T-cell (primary cell): Measurements from ENCODE around the gene CDC45. TPM values are rescaled to one million over a fixed set of nuclear protein-coding genes. Genes with fewer than 3 reads are reported as not detected.
"Not testable (repeated sequence)": the region's sequence is repeated elsewhere in the genome, so short reads cannot be mapped to it uniquely, and the experiment has no call there.

Experiments used
- ATAC-seq, 4 experiments: fragments of 200-7000 bp in 3 of 4; fragments of 150-1000 bp in 1 of 4; cut with Tn5 transposase; replicated peaks in 1 of 4; 1 replicate in 3 of 4; 2 replicates in 1 of 4; pipeline ENCODE4 v1.10.0; 2021; ENCODE audit warnings: moderate library complexity in 3 of 4, mild to moderate bottlenecking in 2 of 4, moderate number of reproducible peaks in 1 of 4
- CTCF ChIA-PET, 2 donors: fragments of 300-600 bp; sonication (Branson Sonifier 250); formaldehyde crosslinking; loops; one replicate each; lab custom pipeline; 2022; ENCODE audit warnings: antibody characterized with exemption in 2 of 2; lab: Charles Lee
- POLR2A ChIA-PET, 2 donors: fragments of 300-600 bp; sonication (Branson Sonifier 250); formaldehyde crosslinking; loops; one replicate each; lab custom pipeline; 2022; ENCODE audit warnings: antibody characterized with exemption in 2 of 2; lab: Charles Lee
- DNase-seq, 35 experiments: peaks; one replicate each; pipeline versions ENCODE4 v3.0.0 to v3.0.0-alpha.2; 2013 to 2023
- H3K27ac ChIP-seq: one replicate; pipeline ENCODE4 v1.5.1; 2013; ENCODE audit warnings: low read length
- H3K27me3 ChIP-seq, 2 experiments: replicated peaks in 1 of 2; 1 replicate in 1 of 2; 2 replicates in 1 of 2; pipeline versions ENCODE4 v1.6.1 to v1.7.0; 2013; ENCODE audit warnings: low read length in 1 of 2, mixed read lengths in 1 of 2; ENCODE audit not compliant: control insufficient read depth in 2 of 2, insufficient read depth in 2 of 2; ENCODE audit errors: extremely low read depth in 1 of 2
- H3K36me3 ChIP-seq, 2 donors: 1 replicate in 1 of 2; 2 replicates in 1 of 2; pipeline versions ENCODE4 v1.6.1 to v1.7.0; 2013; ENCODE audit warnings: low read length in 1 of 2; ENCODE audit not compliant: control insufficient read depth in 2 of 2, insufficient read depth in 1 of 2; ENCODE audit errors: extremely low read depth in 1 of 2
- H3K4me1 ChIP-seq, 2 experiments: 1 replicate in 1 of 2; 2 replicates in 1 of 2; pipeline versions ENCODE4 v1.6.1 to v1.7.0; 2013; ENCODE audit warnings: low read length in 2 of 2, mixed read lengths in 1 of 2; ENCODE audit not compliant: insufficient read depth in 2 of 2, control insufficient read depth in 1 of 2; ENCODE audit errors: extremely low read depth in 1 of 2
- H3K4me3 ChIP-seq, 2 donors: 1 replicate in 1 of 2; 2 replicates in 1 of 2; pipeline versions ENCODE4 v1.5.1 to v1.7.0; 2013; ENCODE audit warnings: mild to moderate bottlenecking in 2 of 2, low read length in 1 of 2, moderate library complexity in 1 of 2; ENCODE audit not compliant: control insufficient read depth in 1 of 2; ENCODE audit errors: extremely low read depth in 1 of 2
- H3K9me3 ChIP-seq: 2 replicates; pipeline ENCODE4 v1.7.0; 2013
- H3K27ac Mint-ChIP-seq, 2 donors: one replicate each; pipeline ENCODE4 v1.8.0; 2020 to 2021; ENCODE audit warnings: mild to moderate bottlenecking in 2 of 2, mixed read lengths in 2 of 2
- H3K27me3 Mint-ChIP-seq, 2 donors: one replicate each; pipeline ENCODE4 v1.8.0; 2021 to 2022; ENCODE audit warnings: mixed read lengths in 2 of 2
- H3K36me3 Mint-ChIP-seq: one replicate; pipeline ENCODE4 v1.8.0; 2021; ENCODE audit warnings: mixed read lengths
- H3K4me1 Mint-ChIP-seq, 3 donors: one replicate each; pipeline ENCODE4 v1.8.0; 2020 to 2022; ENCODE audit warnings: mixed read lengths in 3 of 3, mild to moderate bottlenecking in 1 of 3
- H3K4me3 Mint-ChIP-seq, 3 donors: one replicate each; pipeline ENCODE4 v1.8.0; 2020 to 2022; ENCODE audit warnings: mild to moderate bottlenecking in 3 of 3, mixed read lengths in 3 of 3, moderate library complexity in 3 of 3
- H3K9me3 Mint-ChIP-seq, 3 donors: one replicate each; pipeline ENCODE4 v1.8.0; 2020 to 2022; ENCODE audit warnings: mixed read lengths in 3 of 3
- WGBS: methylation state at CpG from one replicate; pipeline ENCODE4 v1.1.5; 2013; ENCODE audit warnings: missing lambda C conversion rate; ENCODE audit not compliant: insufficient coverage; 5-methylcytosine and 5-hydroxymethylcytosine counted together
- total RNA-seq, 35 experiments: library from RNA in 6 of 35; stranded (reverse) in 6 of 35; fragments of 120-200 nt in 1 of 35; gene quantifications; one replicate each; pipeline versions ENCODE4 v1.2.1 to v1.2.4 and lab custom pipeline; 2013 to 2026

The CDC45 gene
- total RNA-seq, 5 donors from 2014 or later (not counting 1 experiment from before 2014, with no cell fraction given), result 0.56 to 2.7 (median 2.2) TPM

DNA sequence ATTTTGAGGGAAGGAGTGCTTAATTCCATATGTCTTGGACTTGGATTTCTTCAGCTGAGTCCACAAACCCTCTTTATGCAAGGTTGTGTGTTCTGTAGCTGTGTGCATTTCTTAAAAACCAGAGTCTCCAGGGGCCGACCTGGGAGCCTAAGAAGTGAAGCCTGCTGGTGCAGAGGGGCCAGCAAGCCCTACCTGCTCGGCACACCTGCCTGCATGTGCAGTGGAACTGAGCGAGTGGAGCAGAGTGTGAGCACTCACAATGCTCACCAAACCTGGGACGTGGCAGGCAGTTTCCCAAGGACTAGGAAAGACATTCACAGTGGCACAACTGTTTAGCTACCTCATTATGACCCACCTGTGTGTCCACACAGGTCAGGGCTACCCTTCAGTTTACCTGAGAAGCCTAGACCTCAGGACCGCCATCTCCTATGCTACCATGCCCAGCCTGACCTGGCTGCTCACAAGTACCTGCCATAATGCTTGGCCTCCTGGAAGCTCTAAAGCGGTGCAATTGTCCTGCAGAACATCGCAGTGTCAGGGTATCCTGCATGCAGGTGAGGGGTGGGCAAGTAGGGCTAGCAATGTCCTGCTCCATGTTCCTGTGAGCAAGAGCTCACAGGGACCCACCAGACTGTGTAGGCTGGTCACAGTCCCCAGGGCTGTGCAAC is 36.0 kb upstream of the CDC45 start:
- H3K9me3 ChIP-seq, result no peaks in the 10 kb centered on the region
- Mint-ChIP-seq H3K4me3 (no peak overlapping the region), H3K36me3 (peaks cover 22% of the 10 kb centered on the region), H3K27ac (no peak overlapping the region), H3K9me3 (no peaks in the 10 kb centered on the region), H3K27me3 (no peaks in the 10 kb centered on the region), H3K4me1 (peaks cover 44 to 67% (median 45%) of the 10 kb centered on the region in 3 donors)
- H3K4me3 ChIP-seq, result no peak overlapping the region
- CTCF ChIA-PET, result no interaction called here
- 83% methylated on average over 7 of the region's 7 CpGs for WGBS
- no peaks in the 10 kb centered on the region for H3K27me3 ChIP-seq
- POLR2A ChIA-PET, result interaction anchor here (0.7 to 0.8 kb wide), 2 partner anchors 23 to 147 kb away, joined by 3 read pairs; no protein-coding TSS in a partner anchor
- H3K36me3 ChIP-seq, result peaks cover 0 to 21% of the 10 kb centered on the region in 2 donors
- DNase-seq (no peak), ATAC-seq (no peak)
- no peak overlapping the region for H3K27ac ChIP-seq
- peaks cover 0 to 30% of the 10 kb centered on the region in 2 experiments for H3K4me1 ChIP-seq

DNA sequence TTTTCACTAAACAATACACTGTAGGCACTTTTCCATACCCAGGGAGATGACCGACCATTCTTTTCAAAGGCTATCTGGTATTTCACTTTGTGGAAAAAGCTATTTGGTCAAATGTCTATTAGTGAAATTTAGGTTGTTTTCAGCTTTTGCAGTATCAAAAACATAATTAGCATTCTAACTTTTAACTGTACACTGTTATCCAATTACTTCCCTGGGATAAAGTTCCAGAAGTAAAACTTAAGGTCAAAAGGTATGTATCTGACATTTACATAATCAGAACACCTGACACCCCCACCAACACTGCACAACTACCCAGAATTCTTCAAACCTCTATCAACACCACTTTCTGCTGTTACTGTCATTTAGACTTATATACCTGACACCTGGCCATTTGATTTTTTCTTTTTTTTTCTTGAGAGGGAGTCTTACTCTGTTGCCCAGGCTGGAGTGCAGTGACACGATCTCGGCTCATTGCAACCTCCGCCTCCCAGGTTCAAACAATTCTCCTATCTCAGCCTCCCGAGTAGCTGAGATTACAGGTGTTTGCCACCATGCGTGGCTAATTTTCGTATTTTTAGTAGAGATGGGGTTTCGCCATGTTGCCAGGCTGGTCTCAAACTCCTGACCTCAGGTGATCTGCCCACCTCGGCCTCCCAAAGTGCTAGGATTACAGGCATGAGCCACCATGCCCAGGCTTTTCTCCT is 34.3 kb upstream of the CDC45 start:
- H3K27ac ChIP-seq, result not testable (repeated sequence)
- H3K4me1 Mint-ChIP-seq, result peaks cover 50 to 72% (median 53%) of the 10 kb centered on the region in 3 donors

DNA sequence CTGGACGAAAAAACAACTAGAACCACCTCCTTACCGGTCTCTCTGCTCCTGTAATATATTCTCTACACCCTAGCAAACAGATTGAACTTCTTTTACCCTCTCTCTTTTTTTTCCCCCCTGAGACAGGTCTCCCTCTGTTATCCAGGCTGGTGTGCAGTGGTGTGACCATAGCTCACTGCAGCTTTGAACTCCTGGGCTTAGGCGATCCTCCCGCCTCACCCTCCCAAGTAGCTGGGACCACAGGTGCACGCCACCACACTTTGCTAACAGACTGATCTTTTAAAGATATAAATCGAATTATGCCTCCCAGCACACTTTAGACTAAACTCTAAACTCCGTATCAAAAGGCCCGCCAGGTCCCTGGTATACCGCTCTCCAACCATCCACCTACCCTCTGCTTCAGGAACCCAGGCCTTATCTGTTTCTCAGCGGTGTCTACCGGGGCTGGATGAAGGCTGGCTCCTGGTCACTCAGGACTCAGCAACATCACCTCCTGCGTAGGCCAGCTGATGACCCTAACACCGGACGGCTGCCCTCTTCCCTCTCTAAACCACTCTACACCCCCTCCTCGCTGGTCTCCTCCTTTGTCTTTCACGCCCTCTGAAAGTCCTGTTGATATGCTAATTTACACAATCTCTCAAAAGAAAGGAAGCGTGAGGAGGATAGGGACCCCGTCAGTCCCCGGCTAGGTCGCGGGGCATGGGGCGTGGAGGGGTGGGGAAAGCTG is 33.0 kb upstream of the CDC45 start:
- WGBS, result 19% methylated on average over 14 of the region's 22 CpGs
- POLR2A ChIA-PET, result no interaction called here
- Histone ChIP-seq H3K4me3 (peak overlapping the region; percentile 78 to 84), H3K4me1 (peaks cover 0 to 37% of the 10 kb centered on the region in 2 experiments), H3K9me3 (no peaks in the 10 kb centered on the region), H3K27ac (peak overlapping the region; percentile 71), H3K36me3 (peaks cover 3 to 25% of the 10 kb centered on the region in 2 donors), H3K27me3 (no peaks in the 10 kb centered on the region)
- Mint-ChIP-seq H3K27me3 (no peaks in the 10 kb centered on the region), H3K27ac (peak overlapping the region; percentile 90 to 94), H3K4me1 (peaks cover 50 to 62% (median 53%) of the 10 kb centered on the region in 3 donors), H3K9me3 (no peaks in the 10 kb centered on the region), H3K4me3 (peak overlapping the region; percentile 89 to 95 (median 90)), H3K36me3 (peaks cover 20% of the 10 kb centered on the region)
- DNase-seq, result no peak
- CTCF ChIA-PET, result no interaction called here
- ATAC-seq, result no peak

More for the DNA sequence above, 34.3 kb upstream of the CDC45 start:
- H3K4me3 Mint-ChIP-seq, result peak overlapping the region; percentile 8 to 44 (median 14)
- H3K36me3 Mint-ChIP-seq, result peaks cover 22% of the 10 kb centered on the region
- H3K9me3 Mint-ChIP-seq, ATAC-seq, H3K27me3 ChIP-seq, H3K4me3 ChIP-seq, H3K9me3 ChIP-seq, DNase-seq, H3K27me3 Mint-ChIP-seq: not testable (repeated sequence)
- Histone ChIP-seq H3K36me3 (peaks cover 3 to 21% of the 10 kb centered on the region in 2 donors), H3K4me1 (peaks cover 0 to 37% of the 10 kb centered on the region in 2 experiments)
- CTCF ChIA-PET, result interaction anchor here in 1 of 2 donors (0.5 to 1.5 kb wide), 3 partner anchors 24 to 327 kb away, joined by 3 to 7 read pairs (median 5); partner anchors contain the start of gene UFD1
- POLR2A ChIA-PET, result interaction anchor here in 1 of 2 donors (0.6 to 1.1 kb wide), 2 partner anchors 12 to 18 kb away, joined by 3 read pairs; no protein-coding TSS in a partner anchor
- WGBS, result 94% methylated on average over 6 of the region's 9 CpGs
- peak overlapping the region; percentile 32 to 83 for H3K27ac Mint-ChIP-seq

DNA sequence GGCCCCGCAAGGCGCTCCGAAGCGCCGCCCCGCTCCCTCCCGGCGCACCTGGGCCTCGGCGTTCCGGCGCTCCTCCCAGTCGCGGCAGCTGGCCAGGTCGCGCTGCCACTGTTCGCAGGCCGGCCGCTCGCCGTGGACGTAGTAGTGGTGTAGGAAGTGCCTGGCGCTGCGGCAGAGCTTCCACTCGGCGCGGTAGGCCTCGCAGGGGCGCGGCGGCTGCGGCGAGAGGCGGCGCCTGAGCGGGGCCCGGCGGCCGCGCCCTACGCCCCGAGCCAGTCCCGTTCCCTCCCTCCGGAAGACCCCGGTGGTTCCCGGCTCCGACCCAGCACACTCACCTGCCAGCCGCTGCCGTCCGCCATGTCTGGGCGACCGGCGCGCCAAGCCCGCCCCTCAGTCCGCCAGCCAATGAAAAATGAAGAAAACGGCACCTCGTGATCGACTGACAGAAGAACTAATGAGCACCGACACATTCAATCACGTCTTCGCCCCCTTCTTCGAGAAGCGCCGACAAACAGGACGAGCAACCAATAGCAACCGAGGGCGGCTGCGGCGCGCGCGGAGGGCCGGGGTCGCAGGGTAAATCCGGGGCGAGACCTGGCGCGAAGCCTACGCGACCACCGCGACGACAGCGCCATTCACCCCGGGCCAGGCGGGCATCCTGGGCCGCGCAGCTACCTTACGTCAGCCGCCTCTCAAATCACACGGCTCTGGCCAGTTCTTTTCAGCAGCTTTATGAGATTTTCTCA is 32.2 kb upstream of the CDC45 start, which contains the start of gene C22orf39:
Gene C22orf39 (minus strand): TSS at position 382 of the 746 bp plus-strand sequence. CDS start 23 bp downstream, at position 359.
- H3K9me3 Mint-ChIP-seq, result no peaks in the 10 kb centered on the region
- ATAC-seq (peak; percentile 91 to 93 (median 93)), DNase-seq (peak; percentile 71 to 93 (median 87))
- H3K27me3 Mint-ChIP-seq, result no peaks in the 10 kb centered on the region
- peak within 1 kb of the TSS; percentile 78 to 84 for H3K4me3 ChIP-seq
- H3K27ac Mint-ChIP-seq, result peak within 1 kb of the TSS; percentile 94
- under 1% methylated on average over 91 of the region's 92 CpGs for WGBS
- H3K4me1 Mint-ChIP-seq, result peaks cover 50 to 55% (median 53%) of the 10 kb centered on the region in 3 donors
- H3K36me3 ChIP-seq, result peaks cover 3 to 30% of the 10 kb centered on the region in 2 donors
- peaks cover 18% of the 10 kb centered on the region for H3K36me3 Mint-ChIP-seq
- ChIA-PET POLR2A (no interaction called here), CTCF (interaction anchor here in 1 of 2 donors (0.5 kb wide), 1 partner anchor 10 kb away, joined by 6 read pairs; no protein-coding TSS in a partner anchor)
- H3K27me3 ChIP-seq, result no peaks in the 10 kb centered on the region
- H3K27ac ChIP-seq, result peak within 1 kb of the TSS; percentile 83
- H3K9me3 ChIP-seq, result no peaks in the 10 kb centered on the region
- peak within 1 kb of the TSS; percentile 89 to 95 (median 90) for H3K4me3 Mint-ChIP-seq
- H3K4me1 ChIP-seq, result peaks cover 0 to 37% of the 10 kb centered on the region in 2 experiments

DNA sequence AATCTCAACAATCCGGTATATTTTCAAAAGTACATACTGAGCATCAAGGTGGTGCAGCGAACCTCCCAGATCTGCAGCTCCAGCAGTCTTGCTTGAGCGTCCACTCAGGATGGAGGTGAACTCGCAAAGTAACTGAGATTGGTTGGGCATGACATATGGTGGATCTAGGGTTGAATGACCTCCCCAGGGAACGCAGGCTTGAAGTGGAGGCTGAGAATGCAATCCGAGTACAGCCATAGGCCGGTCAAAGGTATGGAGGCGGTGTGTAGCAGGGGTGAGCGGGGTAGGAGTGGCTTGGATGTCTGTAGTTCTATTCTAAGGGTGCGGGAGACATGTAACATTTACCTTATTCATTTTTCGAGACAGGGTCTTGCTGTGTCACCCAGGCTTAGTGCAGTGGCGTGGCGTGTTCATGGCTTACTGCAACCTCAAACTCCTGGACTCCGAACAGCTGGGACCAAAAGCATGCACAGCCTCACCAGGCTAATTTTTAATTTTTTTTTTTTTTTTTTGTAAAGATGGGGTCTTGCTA is 31.6 kb upstream of the CDC45 start:
- Histone ChIP-seq H3K27me3 (no peaks in the 10 kb centered on the region), H3K27ac (peak overlapping the region; percentile 83), H3K4me1 (peaks cover 0 to 37% of the 10 kb centered on the region in 2 experiments), H3K9me3 (no peaks in the 10 kb centered on the region), H3K4me3 (peak overlapping the region; percentile 78 to 84), H3K36me3 (peaks cover 5 to 34% of the 10 kb centered on the region in 2 donors)
- Mint-ChIP-seq H3K4me3 (peak overlapping the region; percentile 89 to 95 (median 90)), H3K36me3 (peaks cover 15% of the 10 kb centered on the region), H3K4me1 (peaks cover 46 to 53% (median 51%) of the 10 kb centered on the region in 3 donors), H3K27ac (peak overlapping the region; percentile 93 to 94), H3K9me3 (no peaks in the 10 kb centered on the region), H3K27me3 (no peaks in the 10 kb centered on the region)
- DNase-seq, result peak in 14 of 35 experiments; percentile 6 to 53 (median 18)
- ATAC-seq, result peak; percentile 3 to 20 (median 7)
- WGBS, result 14% methylated on average over 7 of the region's 14 CpGs
- ChIA-PET POLR2A (no interaction called here), CTCF (interaction anchor here in 1 of 2 donors (0.5 kb wide), 1 partner anchor 10 kb away, joined by 6 read pairs; no protein-coding TSS in a partner anchor)
